ENCODE data around the gene BLMH.

- TF ChIP-seq EZH2phosphoT487 (IDR thresholded peaks at IDR 0.05; ENCODE audit: low read depth, severe bottlenecking, unreplicated experiment) (no peak), CTCF (IDR thresholded peaks at IDR 0.05; ENCODE audit: poor library complexity) (no peak)
Observed at GRCh38 chr17:30273373-30273772, 18.4 kb downstream of the BLMH start.

Measured in hepatocyte (in vitro differentiated cells).